Natural killer cell treated with Interleukin-12 subunit alpha and Interleukin-12 subunit beta and Interleukin-15 and Interleukin-18, amount 100 ng/mL, for 72 hours (primary cell): Measurements from ENCODE around the gene LIMA1. TPM values are rescaled to one million over a fixed set of nuclear protein-coding genes. Genes with fewer than 3 reads are reported as not detected.
"Not testable (repeated sequence)": the region's sequence is repeated elsewhere in the genome, so short reads cannot be mapped to it uniquely, and the experiment has no call there.

Experiments used
- ATAC-seq, 2 donors: fragments of 150-1000 bp; cut with Tn5 transposase in 1 of 2; sonication (Bioruptor Pico), chemical (Tn5 transposase) in 1 of 2; 2 replicates each; pipeline ENCODE4 v1.10.0; 2021
- DNase-seq: peaks from one replicate; pipeline ENCODE4 v3.0.0; 2022; ENCODE audit warnings: low spot score
- H3K27ac Mint-ChIP-seq, 2 donors: 1 replicate in 1 of 2; 2 replicates in 1 of 2; pipeline ENCODE4 v1.8.0; 2022; ENCODE audit warnings: mixed read lengths in 2 of 2, mild to moderate bottlenecking in 1 of 2, moderate library complexity in 1 of 2
- H3K27me3 Mint-ChIP-seq, 2 donors: 1 replicate in 1 of 2; 2 replicates in 1 of 2; pipeline ENCODE4 v1.8.0; 2022; ENCODE audit warnings: mixed read lengths in 2 of 2
- H3K36me3 Mint-ChIP-seq: one replicate; pipeline ENCODE4 v1.8.0; 2022; ENCODE audit warnings: mixed read lengths
- H3K4me1 Mint-ChIP-seq, 2 donors: 1 replicate in 1 of 2; 2 replicates in 1 of 2; pipeline ENCODE4 v1.8.0; 2022; ENCODE audit warnings: low read depth in 2 of 2, mixed read lengths in 2 of 2, mild to moderate bottlenecking in 1 of 2
- H3K4me3 Mint-ChIP-seq: one replicate; pipeline ENCODE4 v1.8.0; 2022; ENCODE audit warnings: mixed read lengths
- H3K9me3 Mint-ChIP-seq: 2 replicates; pipeline ENCODE4 v1.8.0; 2022; ENCODE audit warnings: mixed read lengths
- total RNA-seq, 2 donors: library from RNA; stranded (reverse); gene quantifications; one replicate each; pipeline ENCODE4 v1.2.3, GENCODE V29; 2022

The LIMA1 gene
- total RNA-seq, 2 donors from 2014 or later = 15.3 to 41.3 TPM

GRCh38 chr12:50231346-50231745 lies 52.0 kb downstream of the LIMA1 start:
- no peaks in the 10 kb centered on the region for H3K4me1 Mint-ChIP-seq
- no peak for DNase-seq
- H3K9me3 Mint-ChIP-seq = no peaks in the 10 kb centered on the region
- H3K27ac Mint-ChIP-seq = no peak overlapping the region
- no peaks in the 10 kb centered on the region for H3K27me3 Mint-ChIP-seq
- no peak overlapping the region for H3K4me3 Mint-ChIP-seq
- ATAC-seq = no peak
- no peaks in the 10 kb centered on the region for H3K36me3 Mint-ChIP-seq

GRCh38 chr12:50230217-50230616 lies 53.1 kb downstream of the LIMA1 start:
- Mint-ChIP-seq H3K4me1 (no peaks in the 10 kb centered on the region), H3K9me3 (no peaks in the 10 kb centered on the region), H3K27ac (no peak overlapping the region), H3K27me3 (no peaks in the 10 kb centered on the region), H3K36me3 (no peaks in the 10 kb centered on the region), H3K4me3 (no peak overlapping the region)
- DNase-seq = no peak
- ATAC-seq = no peak

GRCh38 chr12:50224026-50224692 lies 59.2 kb downstream of the LIMA1 start:
- Mint-ChIP-seq H3K9me3 (no peaks in the 10 kb centered on the region), H3K4me3 (peak overlapping the region; percentile 19), H3K27me3 (no peaks in the 10 kb centered on the region), H3K36me3 (no peaks in the 10 kb centered on the region), H3K4me1 (peaks cover 12 to 21% of the 10 kb centered on the region in 2 donors), H3K27ac (peak overlapping the region in 1 of 2 donors; percentile 52)
- DNase-seq (no peak), ATAC-seq (no peak)

- H3K9me3 Mint-ChIP-seq = no peaks in the 10 kb centered on the region
- ATAC-seq (peak; percentile 31 to 50), DNase-seq (no peak)
- no peaks in the 10 kb centered on the region for H3K27me3 Mint-ChIP-seq
- no peak overlapping the region for H3K27ac Mint-ChIP-seq
- H3K4me1 Mint-ChIP-seq = peaks cover 14 to 21% of the 10 kb centered on the region in 2 donors
- H3K36me3 Mint-ChIP-seq = no peaks in the 10 kb centered on the region
- no peak overlapping the region for H3K4me3 Mint-ChIP-seq
Measured at GRCh38 chr12:50222275-50222783, 61.0 kb downstream of the LIMA1 start.

- no peaks in the 10 kb centered on the region for H3K27me3 Mint-ChIP-seq
- DNase-seq (no peak), ATAC-seq (no peak)
- H3K4me3 Mint-ChIP-seq = no peak overlapping the region
- H3K36me3 Mint-ChIP-seq = no peaks in the 10 kb centered on the region
- no peak overlapping the region for H3K27ac Mint-ChIP-seq
- no peaks in the 10 kb centered on the region for H3K9me3 Mint-ChIP-seq
- peaks cover 19 to 21% of the 10 kb centered on the region in 2 donors for H3K4me1 Mint-ChIP-seq
Measured at GRCh38 chr12:50221228-50222008, 61.9 kb downstream of the LIMA1 start.

- no peak for DNase-seq
- peak; percentile 88 to 94 for ATAC-seq
- Mint-ChIP-seq H3K27ac (no peak overlapping the region), H3K4me3 (no peak overlapping the region), H3K36me3 (no peaks in the 10 kb centered on the region), H3K27me3 (no peaks in the 10 kb centered on the region), H3K4me1 (peaks cover 19 to 21% of the 10 kb centered on the region in 2 donors), H3K9me3 (no peaks in the 10 kb centered on the region)
Measured at GRCh38 chr12:50220363-50220995, 62.8 kb downstream of the LIMA1 start.

GRCh38 chr12:50219544-50219943 lies 63.8 kb downstream of the LIMA1 start:
- Mint-ChIP-seq H3K27me3 (no peaks in the 10 kb centered on the region), H3K4me3 (no peak overlapping the region), H3K9me3 (no peaks in the 10 kb centered on the region), H3K4me1 (peaks cover 25% of the 10 kb centered on the region in 2 donors), H3K36me3 (peaks cover 6% of the 10 kb centered on the region), H3K27ac (no peak overlapping the region)
- DNase-seq (no peak), ATAC-seq (no peak)

- H3K27me3 Mint-ChIP-seq, H3K4me3 Mint-ChIP-seq, ATAC-seq, DNase-seq, H3K36me3 Mint-ChIP-seq, H3K9me3 Mint-ChIP-seq, H3K27ac Mint-ChIP-seq: not testable (repeated sequence)
- peaks cover 20% of the 10 kb centered on the region in 2 donors for H3K4me1 Mint-ChIP-seq
Measured at GRCh38 chr12:50219001-50219400, 64.3 kb downstream of the LIMA1 start.

GRCh38 chr12:50218386-50218785 lies 64.9 kb downstream of the LIMA1 start:
- H3K27me3 Mint-ChIP-seq = no peaks in the 10 kb centered on the region
- peaks cover 6% of the 10 kb centered on the region for H3K36me3 Mint-ChIP-seq
- peaks cover 19 to 20% of the 10 kb centered on the region in 2 donors for H3K4me1 Mint-ChIP-seq
- no peak overlapping the region for H3K4me3 Mint-ChIP-seq
- no peak for DNase-seq
- no peaks in the 10 kb centered on the region for H3K9me3 Mint-ChIP-seq
- ATAC-seq = no peak
- H3K27ac Mint-ChIP-seq = no peak overlapping the region

GRCh38 chr12:50217202-50217601 lies 66.1 kb downstream of the LIMA1 start:
- peak overlapping the region in 1 of 2 donors; percentile 6 for H3K27ac Mint-ChIP-seq
- peaks cover 6% of the 10 kb centered on the region for H3K36me3 Mint-ChIP-seq
- ATAC-seq (no peak), DNase-seq (no peak)
- H3K27me3 Mint-ChIP-seq = no peaks in the 10 kb centered on the region
- H3K4me3 Mint-ChIP-seq = no peak overlapping the region
- no peaks in the 10 kb centered on the region for H3K9me3 Mint-ChIP-seq
- peaks cover 22 to 24% of the 10 kb centered on the region in 2 donors for H3K4me1 Mint-ChIP-seq

- H3K9me3 Mint-ChIP-seq = no peaks in the 10 kb centered on the region
- ATAC-seq (peak in 1 of 2 donors; percentile 71), DNase-seq (no peak)
- H3K27ac Mint-ChIP-seq = peak overlapping the region in 1 of 2 donors; percentile 78
- H3K4me3 Mint-ChIP-seq = peak overlapping the region; percentile 58
- no peaks in the 10 kb centered on the region for H3K27me3 Mint-ChIP-seq
- H3K36me3 Mint-ChIP-seq = peaks cover 6% of the 10 kb centered on the region
- peaks cover 25 to 36% of the 10 kb centered on the region in 2 donors for H3K4me1 Mint-ChIP-seq
Measured at GRCh38 chr12:50215033-50215432, 68.3 kb downstream of the LIMA1 start.

- ATAC-seq (no peak), DNase-seq (no peak)
- Mint-ChIP-seq H3K36me3 (peaks cover 6% of the 10 kb centered on the region), H3K4me3 (no peak overlapping the region), H3K9me3 (no peaks in the 10 kb centered on the region), H3K27me3 (no peaks in the 10 kb centered on the region), H3K27ac (peak overlapping the region; percentile 56 to 78), H3K4me1 (peaks cover 20 to 36% of the 10 kb centered on the region in 2 donors)
Measured at GRCh38 chr12:50214018-50214417, 69.3 kb downstream of the LIMA1 start.

GRCh38 chr12:50213439-50213838 lies 69.9 kb downstream of the LIMA1 start:
- Mint-ChIP-seq H3K4me3 (no peak overlapping the region), H3K27me3 (no peaks in the 10 kb centered on the region), H3K9me3 (no peaks in the 10 kb centered on the region), H3K4me1 (peaks cover 20 to 36% of the 10 kb centered on the region in 2 donors), H3K36me3 (peaks cover 6% of the 10 kb centered on the region), H3K27ac (peak overlapping the region; percentile 56 to 78)
- DNase-seq = no peak
- peak in 1 of 2 donors; percentile 36 for ATAC-seq

GRCh38 chr12:50212071-50212467 lies 71.3 kb downstream of the LIMA1 start:
- no peak for DNase-seq
- Mint-ChIP-seq H3K27ac (peak overlapping the region; percentile 78 to 97), H3K4me3 (peak overlapping the region; percentile 26), H3K36me3 (peaks cover 6% of the 10 kb centered on the region), H3K27me3 (no peaks in the 10 kb centered on the region), H3K9me3 (no peaks in the 10 kb centered on the region), H3K4me1 (peaks cover 20 to 31% of the 10 kb centered on the region in 2 donors)
- ATAC-seq = no peak
